H1 (cell line): ENCODE results near the gene KCNQ1.

ENCODE experiments used
- ATF2 ChIP-seq: IDR thresholded peaks from 2 replicates; pipeline ENCODE4 v1.6.1; 2012; ENCODE audit warnings: low read length, inconsistent platforms
- CHD2 ChIP-seq: IDR thresholded peaks from 2 replicates; pipeline ENCODE4 v1.6.1; 2012; ENCODE audit warnings: low read length, improper control_type of control experiment
- CTBP2 ChIP-seq: IDR thresholded peaks from 2 replicates; pipeline ENCODE4 v1.7.0; 2011; ENCODE audit warnings: borderline replicate concordance, mild to moderate bottlenecking, moderate library complexity, mixed read lengths, low read length; ENCODE audit not compliant: insufficient read depth, insufficient read length
- CTCF ChIP-seq, 3 experiments: IDR thresholded peaks; 1 replicate in 2 of 3; 2 replicates in 1 of 3; pipeline versions ENCODE4 v1.5.1 to v1.6.1; 2011; ENCODE audit warnings: low read length in 3 of 3, mild to moderate bottlenecking in 3 of 3, inconsistent platforms in 2 of 3, low read depth in 1 of 3, moderate library complexity in 1 of 3; ENCODE audit not compliant: insufficient read depth in 1 of 3; ENCODE audit errors: control extremely low read depth in 1 of 3
- EGR1 ChIP-seq: IDR thresholded peaks from 2 replicates; pipeline ENCODE4 v1.6.1; 2011; ENCODE audit warnings: low read depth, low read length, borderline replicate concordance
- EP300 ChIP-seq, 2 experiments: IDR thresholded peaks; 1 replicate in 1 of 2; 2 replicates in 1 of 2; pipeline ENCODE4 v1.6.1; 2011 to 2012; ENCODE audit warnings: low read depth in 2 of 2, low read length in 2 of 2, mild to moderate bottlenecking in 2 of 2, borderline replicate concordance in 1 of 2, inconsistent platforms in 1 of 2, moderate library complexity in 1 of 2
- EZH2 ChIP-seq: fragments of 200-600 bp; sonication (generic); IDR thresholded peaks from 2 replicates; pipeline ENCODE4 v1.7.1; 2012; ENCODE audit warnings: low read depth, mild to moderate bottlenecking, moderate library complexity, low read length, inconsistent platforms; ENCODE audit not compliant: severe bottlenecking
- HDAC2 ChIP-seq, 2 experiments: fragments of 300-600 bp in 1 of 2; sonication (generic) in 1 of 2; IDR thresholded peaks; 2 replicates each; pipeline ENCODE4 v1.6.1; 2011 to 2012; ENCODE audit warnings: low read depth in 2 of 2, low read length in 2 of 2, mild to moderate bottlenecking in 2 of 2, moderate library complexity in 2 of 2, borderline replicate concordance in 1 of 2, inconsistent platforms in 1 of 2
- POLR2A ChIP-seq, 2 experiments: IDR thresholded peaks; 1 replicate in 1 of 2; 2 replicates in 1 of 2; pipeline ENCODE4 v1.6.1; 2011; ENCODE audit warnings: low read depth in 2 of 2, low read length in 2 of 2, mild to moderate bottlenecking in 2 of 2; ENCODE audit errors: control extremely low read depth in 1 of 2
- RAD21 ChIP-seq, 2 experiments: IDR thresholded peaks in 1 of 2; conservative IDR thresholded peaks in 1 of 2; 2 replicates each; pipeline ENCODE4 v1.6.1; 2011; ENCODE audit warnings: low read depth in 2 of 2, low read length in 2 of 2, improper control_type of control experiment in 1 of 2, inconsistent platforms in 1 of 2, mild to moderate bottlenecking in 1 of 2, moderate library complexity in 1 of 2
- RFX5 ChIP-seq: IDR thresholded peaks from 2 replicates; pipeline ENCODE4 v1.6.1; 2011; ENCODE audit warnings: low read depth, low read length, improper control_type of control experiment, borderline replicate concordance
- SAP30 ChIP-seq: fragments of 300-600 bp; sonication (generic); IDR thresholded peaks from 2 replicates; pipeline ENCODE4 v1.7.1; 2012; ENCODE audit warnings: low read length, moderate library complexity, mild to moderate bottlenecking, inconsistent platforms; ENCODE audit not compliant: insufficient read depth, insufficient replicate concordance

- TF ChIP-seq CTCF (IDR thresholded peaks at IDR 0.05; ENCODE audit: control extremely low read depth in 1 of 3, insufficient read depth in 1 of 3, low read depth in 1 of 3, low read length in 3 of 3) (no peak), RAD21 (IDR thresholded peaks at IDR 0.05 in 1 of 2, conservative IDR thresholded peaks at IDR 0.05 in 1 of 2; ENCODE audit: low read depth in 2 of 2, low read length in 2 of 2) (no peak), HDAC2 (IDR thresholded peaks at IDR 0.05; ENCODE audit: borderline replicate concordance in 1 of 2, low read depth in 2 of 2, low read length in 2 of 2) (no peak), EGR1 (no peak), ATF2 (no peak), POLR2A (IDR thresholded peaks at IDR 0.05; ENCODE audit: control extremely low read depth in 1 of 2, low read depth in 2 of 2, low read length in 2 of 2) (no peak), EZH2 (no peak), SAP30 (no peak), CHD2 (no peak), RFX5 (no peak), EP300 (IDR thresholded peaks at IDR 0.05; ENCODE audit: borderline replicate concordance in 1 of 2, low read depth in 2 of 2, low read length in 2 of 2) (no peak), CTBP2 (no peak)
Measured at GRCh38 chr11:2581931-2582350, 137.1 kb downstream of the KCNQ1 start.
